H1 (cell line): Measurements from ENCODE around the gene DLK2. TPM values are rescaled to one million over a fixed set of nuclear protein-coding genes. Genes with fewer than 3 reads are reported as not detected.

Experiments
- KDM4A ChIP-seq: IDR thresholded peaks from one replicate; pipeline ENCODE4 v1.7.1; 2012; ENCODE audit warnings: low read depth, mild to moderate bottlenecking, moderate library complexity, low read length, inconsistent platforms; ENCODE audit not compliant: severe bottlenecking
- SP4 ChIP-seq: IDR thresholded peaks from 2 replicates; pipeline ENCODE4 v1.6.1; 2012; ENCODE audit warnings: low read length, inconsistent platforms
- TEAD4 ChIP-seq: IDR thresholded peaks from 2 replicates; pipeline ENCODE4 v1.6.1; 2012; ENCODE audit warnings: low read depth, low read length, inconsistent platforms, mixed read lengths
- polyA plus RNA-seq, 7 experiments: library from polyadenylated mRNA; depleted of rRNA in 3 of 7; stranded (reverse) in 5 of 7; unstranded in 2 of 7; fragments of >200 nt in 5 of 7; fragments of 200-250 nt in 2 of 7; gene quantifications; 1 replicate in 5 of 7; 2 replicates in 1 of 7; 4 replicates in 1 of 7; pipeline versions ENCODE4 v1.2.1 to v1.2.3, GENCODE V29; 2011 to 2013; ENCODE audit warnings: missing spikeins in 2 of 7, mixed read lengths in 2 of 7
- total RNA-seq: library from RNA; stranded (reverse); fragmentation: NEBNext Ultra II Directional; extraction: Animal tissue kit (Norgen Biotek cat#: 25700); gene quantifications from 2 replicates; pipeline ENCODE4 v1.2.1, GENCODE V29; 2021

Gene DLK2
- total and polyA plus RNA-seq, 2 of the 8 experiments (the other 6 are each of a cell fraction or from before 2014, with no cell fraction given): 0.37 to 0.80 TPM

GRCh38 chr6:43420012-43420709 lies 35.2 kb downstream of the DLK2 start (continued):
- TF ChIP-seq TEAD4 (no peak), KDM4A (no peak), SP4 (no peak)
